Adrenal gland (tissue), 5 donors: Measurements from ENCODE around the gene CCNO.

ENCODE experiments used
- POLR2A ChIP-seq, 2 donors: fragments of 450-650 bp; IDR thresholded peaks; one replicate each; pipeline ENCODE4 v1.6.1; 2017; ENCODE audit warnings: antibody characterized with exemption in 2 of 2, mild to moderate bottlenecking in 2 of 2, moderate library complexity in 1 of 2
- TF ChIP-seq, protein P1 (sequence below), 6 experiments: fragments of 450-650 bp in 4 of 6; fragments of 200-600 bp in 2 of 6; sonication (generic) in 1 of 6; IDR thresholded peaks; 1 replicate in 5 of 6; 2 replicates in 1 of 6; pipeline versions ENCODE4 v1.5.1 to v1.8.0; 2016 to 2021; ENCODE audit warnings: antibody characterized with exemption in 6 of 6, mild to moderate bottlenecking in 2 of 6, moderate library complexity in 1 of 6
- donor health status: DM: no; HTN: no; CAD: no.

DNA sequence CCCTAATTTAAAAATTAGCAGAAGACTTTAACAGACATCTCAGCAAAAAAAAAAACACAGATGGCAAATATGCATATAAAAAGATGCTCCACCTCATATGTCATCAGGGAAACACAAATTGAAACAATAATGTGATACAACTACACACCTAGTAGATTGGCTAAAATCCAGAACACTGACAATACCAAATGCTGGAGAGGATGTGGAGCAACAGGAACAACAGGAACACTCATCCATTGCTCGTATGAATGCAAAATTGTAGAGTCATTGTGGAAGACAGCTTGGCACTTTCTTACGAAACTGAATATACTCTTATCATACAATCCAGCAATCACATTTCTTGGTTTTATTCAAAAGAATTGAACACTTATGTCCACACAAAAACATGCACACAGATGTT lies 28.4 kb downstream of the CCNO start:
- TF ChIP-seq, protein P1, sequence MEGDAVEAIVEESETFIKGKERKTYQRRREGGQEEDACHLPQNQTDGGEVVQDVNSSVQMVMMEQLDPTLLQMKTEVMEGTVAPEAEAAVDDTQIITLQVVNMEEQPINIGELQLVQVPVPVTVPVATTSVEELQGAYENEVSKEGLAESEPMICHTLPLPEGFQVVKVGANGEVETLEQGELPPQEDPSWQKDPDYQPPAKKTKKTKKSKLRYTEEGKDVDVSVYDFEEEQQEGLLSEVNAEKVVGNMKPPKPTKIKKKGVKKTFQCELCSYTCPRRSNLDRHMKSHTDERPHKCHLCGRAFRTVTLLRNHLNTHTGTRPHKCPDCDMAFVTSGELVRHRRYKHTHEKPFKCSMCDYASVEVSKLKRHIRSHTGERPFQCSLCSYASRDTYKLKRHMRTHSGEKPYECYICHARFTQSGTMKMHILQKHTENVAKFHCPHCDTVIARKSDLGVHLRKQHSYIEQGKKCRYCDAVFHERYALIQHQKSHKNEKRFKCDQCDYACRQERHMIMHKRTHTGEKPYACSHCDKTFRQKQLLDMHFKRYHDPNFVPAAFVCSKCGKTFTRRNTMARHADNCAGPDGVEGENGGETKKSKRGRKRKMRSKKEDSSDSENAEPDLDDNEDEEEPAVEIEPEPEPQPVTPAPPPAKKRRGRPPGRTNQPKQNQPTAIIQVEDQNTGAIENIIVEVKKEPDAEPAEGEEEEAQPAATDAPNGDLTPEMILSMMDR (IDR thresholded peaks at IDR 0.05): no peak
- TF ChIP-seq POLR2A (IDR thresholded peaks at IDR 0.05): no peak
